Breast epithelium (tissue), 4 donors: ENCODE measurements around the gene SEPTIN5. TPM values are rescaled to one million over a fixed set of nuclear protein-coding genes. Genes with fewer than 3 reads are reported as not detected.
A peak's percentile ranks its signal among the peaks of the same experiment; 100 is the strongest.

Experiments
- DNase-seq, 2 donors: peaks; one replicate each; pipeline ENCODE4 v3.0.0-alpha.2; 2019; ENCODE audit warnings: low spot score in 2 of 2
- H3K27ac ChIP-seq, 2 donors: fragments of 200-600 bp; sonication (generic) in 1 of 2; one replicate each; pipeline ENCODE4 v1.5.1; 2016 to 2019; ENCODE audit warnings: mild to moderate bottlenecking in 1 of 2
- H3K27me3 ChIP-seq, 2 donors: fragments of 200-600 bp; sonication (generic) in 1 of 2; one replicate each; pipeline versions ENCODE4 v1.5.1 to v1.6.0; 2017 to 2019; ENCODE audit warnings: control low read depth in 1 of 2, mild to moderate bottlenecking in 1 of 2
- H3K36me3 ChIP-seq: fragments of 200-600 bp; one replicate; pipeline ENCODE4 v1.5.1; 2019
- H3K4me1 ChIP-seq, 2 donors: fragments of 200-600 bp; sonication (generic); one replicate each; pipeline ENCODE4 v1.5.1; 2016 to 2019; ENCODE audit warnings: control low read depth in 1 of 2
- H3K4me3 ChIP-seq, 3 donors: fragments of 200-600 bp; sonication (generic); 1 replicate in 2 of 3; 2 replicates in 1 of 3; pipeline ENCODE4 v1.5.1; 2016 to 2019; ENCODE audit warnings: mild to moderate bottlenecking in 3 of 3, moderate library complexity in 2 of 3
- H3K9me3 ChIP-seq, 2 donors: fragments of 200-600 bp; sonication (generic) in 1 of 2; one replicate each; pipeline ENCODE4 v1.5.1; 2016 to 2019; ENCODE audit warnings: control low read depth in 1 of 2
- POLR2A ChIP-seq: fragments of 450-650 bp; IDR thresholded peaks from one replicate; pipeline ENCODE4 v1.6.1; 2016; ENCODE audit warnings: antibody characterized with exemption, mild to moderate bottlenecking, moderate library complexity
- POLR2AphosphoS5 ChIP-seq, 3 donors: sonication (generic); formaldehyde crosslinking; IDR thresholded peaks; one replicate each; pipeline ENCODE4 v1.6.1; 2017; ENCODE audit warnings: antibody characterized with exemption in 3 of 3
- intact Hi-C: fragments of 100-400 bp; cut with DNase I; formaldehyde crosslinking; loops from one replicate; pipeline ENCODE4 v1.15.1; 2023; ENCODE audit warnings: low total_unique reads
- total RNA-seq, 3 donors: library from RNA; depleted of rRNA; stranded (reverse); fragments of >200 nt; gene quantifications; one replicate each; pipeline ENCODE4 v1.1.0, GENCODE V29; 2016
- TF ChIP-seq, protein P1 (sequence below), 3 donors: fragments of 450-650 bp; IDR thresholded peaks; one replicate each; pipeline ENCODE4 v1.5.1; 2016 to 2017; ENCODE audit warnings: antibody characterized with exemption in 3 of 3, mild to moderate bottlenecking in 3 of 3, moderate library complexity in 3 of 3

SEPTIN5 gene
- total RNA-seq, 3 donors from 2014 or later, result 5.4 to 33.8 (median 18.4) TPM

GRCh38 chr22:19751497-19752245 is 37.4 kb downstream of the SEPTIN5 start:
- TF ChIP-seq POLR2A (no peak), POLR2AphosphoS5 (IDR thresholded peaks at IDR 0.05) (no peak)
- TF ChIP-seq, protein P1, sequence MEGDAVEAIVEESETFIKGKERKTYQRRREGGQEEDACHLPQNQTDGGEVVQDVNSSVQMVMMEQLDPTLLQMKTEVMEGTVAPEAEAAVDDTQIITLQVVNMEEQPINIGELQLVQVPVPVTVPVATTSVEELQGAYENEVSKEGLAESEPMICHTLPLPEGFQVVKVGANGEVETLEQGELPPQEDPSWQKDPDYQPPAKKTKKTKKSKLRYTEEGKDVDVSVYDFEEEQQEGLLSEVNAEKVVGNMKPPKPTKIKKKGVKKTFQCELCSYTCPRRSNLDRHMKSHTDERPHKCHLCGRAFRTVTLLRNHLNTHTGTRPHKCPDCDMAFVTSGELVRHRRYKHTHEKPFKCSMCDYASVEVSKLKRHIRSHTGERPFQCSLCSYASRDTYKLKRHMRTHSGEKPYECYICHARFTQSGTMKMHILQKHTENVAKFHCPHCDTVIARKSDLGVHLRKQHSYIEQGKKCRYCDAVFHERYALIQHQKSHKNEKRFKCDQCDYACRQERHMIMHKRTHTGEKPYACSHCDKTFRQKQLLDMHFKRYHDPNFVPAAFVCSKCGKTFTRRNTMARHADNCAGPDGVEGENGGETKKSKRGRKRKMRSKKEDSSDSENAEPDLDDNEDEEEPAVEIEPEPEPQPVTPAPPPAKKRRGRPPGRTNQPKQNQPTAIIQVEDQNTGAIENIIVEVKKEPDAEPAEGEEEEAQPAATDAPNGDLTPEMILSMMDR (IDR thresholded peaks at IDR 0.05), result no peak
- Histone ChIP-seq H3K9me3 (no peaks in the 10 kb centered on the region), H3K36me3 (no peaks in the 10 kb centered on the region), H3K27me3 (peaks cover 9 to 38% of the 10 kb centered on the region in 2 donors), H3K27ac (peak overlapping the region in 1 of 2 donors; percentile 63), H3K4me1 (peaks cover 5 to 9% of the 10 kb centered on the region in 2 donors), H3K4me3 (no peak overlapping the region)
- no peak for DNase-seq
- intact Hi-C loops, result no loop called here

GRCh38 chr22:19753090-19753842 is 39.0 kb downstream of the SEPTIN5 start:
- Histone ChIP-seq H3K36me3 (no peaks in the 10 kb centered on the region), H3K27ac (no peak overlapping the region), H3K27me3 (peaks cover 9 to 42% of the 10 kb centered on the region in 2 donors), H3K9me3 (no peaks in the 10 kb centered on the region), H3K4me1 (peaks cover 5 to 12% of the 10 kb centered on the region in 2 donors), H3K4me3 (no peak overlapping the region)
- intact Hi-C loops, result no loop called here
- DNase-seq, result no peak
- TF ChIP-seq POLR2A (no peak), POLR2AphosphoS5 (IDR thresholded peaks at IDR 0.05) (no peak)
- TF ChIP-seq, protein P1 (IDR thresholded peaks at IDR 0.05), result no peak

DNA sequence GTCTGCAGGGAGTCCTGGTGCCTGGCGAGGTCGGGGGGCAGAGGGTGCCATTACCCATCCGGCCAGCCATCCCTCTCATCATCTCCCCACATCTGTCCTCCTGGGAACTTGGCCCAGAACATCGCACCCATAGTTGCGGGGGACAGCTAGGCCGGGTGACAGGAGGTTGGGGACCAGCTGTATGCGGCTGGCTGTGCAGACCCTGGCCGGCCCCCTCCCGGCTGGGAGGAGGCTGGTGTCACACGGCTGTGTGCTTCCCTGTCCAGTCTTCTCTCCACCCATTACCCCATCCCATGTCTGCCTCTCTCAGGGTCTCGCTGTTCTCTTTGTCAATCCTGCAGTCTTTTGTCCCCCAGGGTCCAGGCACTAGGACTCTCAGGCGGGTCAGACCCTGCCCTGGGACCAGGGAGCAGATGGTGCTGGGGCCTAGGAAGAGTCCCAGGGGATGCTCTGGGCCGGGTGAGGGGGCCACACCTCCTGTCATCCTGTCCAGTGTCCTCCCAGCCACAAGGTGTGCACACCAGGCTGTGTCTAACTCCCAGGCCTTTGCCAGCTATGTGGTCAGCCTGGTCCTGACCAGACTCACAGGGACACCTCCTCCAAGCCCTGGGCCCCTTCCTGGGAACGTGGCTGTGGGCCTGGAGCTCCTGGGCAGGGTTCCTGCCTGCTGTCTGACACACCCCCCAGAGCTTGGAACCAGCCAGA is 39.8 kb downstream of the SEPTIN5 start:
- Histone ChIP-seq H3K36me3 (no peaks in the 10 kb centered on the region), H3K4me3 (no peak overlapping the region), H3K4me1 (peaks cover 5 to 12% of the 10 kb centered on the region in 2 donors), H3K27me3 (peaks cover 9 to 45% of the 10 kb centered on the region in 2 donors), H3K9me3 (no peaks in the 10 kb centered on the region), H3K27ac (no peak overlapping the region)
- no peak for DNase-seq
- intact Hi-C loops, result no loop called here
- TF ChIP-seq POLR2A, result no peak

DNA sequence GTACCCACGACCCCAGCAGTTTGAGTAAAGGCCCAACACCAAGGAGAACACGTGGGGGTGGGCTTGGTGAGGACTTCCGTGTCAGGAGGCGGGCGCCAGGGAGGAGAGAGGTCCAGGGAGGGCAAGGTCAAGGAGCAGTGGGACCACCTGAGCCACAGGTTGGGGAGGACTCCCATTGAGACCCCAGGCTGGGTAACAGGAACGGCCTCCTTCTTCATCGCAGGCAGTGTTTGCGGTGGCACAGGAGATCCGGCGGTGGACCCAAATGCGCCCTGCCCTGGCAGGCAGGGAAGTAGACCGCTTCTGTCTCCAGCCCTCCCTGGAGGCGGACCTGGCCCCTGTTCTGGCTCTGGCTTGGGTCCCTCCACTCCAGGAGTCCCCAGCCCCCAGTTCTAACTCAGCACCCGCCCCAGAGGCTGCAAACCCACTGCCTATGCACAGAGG is 40.4 kb downstream of the SEPTIN5 start:
- no peak overlapping the region for H3K27ac ChIP-seq
- H3K4me3 ChIP-seq, result peak overlapping the region in 2 of 3 donors; percentile 18 to 68
- peaks cover 9 to 51% of the 10 kb centered on the region in 2 donors for H3K27me3 ChIP-seq
- H3K36me3 ChIP-seq, result no peaks in the 10 kb centered on the region
- H3K4me1 ChIP-seq, result peaks cover 5 to 12% of the 10 kb centered on the region in 2 donors
- DNase-seq, result no peak
- TF ChIP-seq POLR2A, result no peak
- TF ChIP-seq, protein P1 (IDR thresholded peaks at IDR 0.05), result no peak
- no peak for TF ChIP-seq POLR2AphosphoS5 (IDR thresholded peaks at IDR 0.05)
- H3K9me3 ChIP-seq, result no peaks in the 10 kb centered on the region
- intact Hi-C loops, result no loop called here

- DNase-seq, result no peak
- intact Hi-C loops, result no loop called here
- H3K27me3 ChIP-seq, result peaks cover 9 to 52% of the 10 kb centered on the region in 2 donors
- no peak overlapping the region for H3K27ac ChIP-seq
- peak overlapping the region in 2 of 3 donors; percentile 18 to 68 for H3K4me3 ChIP-seq
- no peaks in the 10 kb centered on the region for H3K9me3 ChIP-seq
- H3K4me1 ChIP-seq, result peaks cover 5 to 12% of the 10 kb centered on the region in 2 donors
- TF ChIP-seq POLR2A, result no peak
- no peak for TF ChIP-seq POLR2AphosphoS5 (IDR thresholded peaks at IDR 0.05)
- TF ChIP-seq, protein P1 (IDR thresholded peaks at IDR 0.05), result no peak
- no peaks in the 10 kb centered on the region for H3K36me3 ChIP-seq
Observed at GRCh38 chr22:19755145-19755710, 40.9 kb downstream of the SEPTIN5 start.
